ENCODE measurements around the gene MTFR1L.

Gene MTFR1L

DNA sequence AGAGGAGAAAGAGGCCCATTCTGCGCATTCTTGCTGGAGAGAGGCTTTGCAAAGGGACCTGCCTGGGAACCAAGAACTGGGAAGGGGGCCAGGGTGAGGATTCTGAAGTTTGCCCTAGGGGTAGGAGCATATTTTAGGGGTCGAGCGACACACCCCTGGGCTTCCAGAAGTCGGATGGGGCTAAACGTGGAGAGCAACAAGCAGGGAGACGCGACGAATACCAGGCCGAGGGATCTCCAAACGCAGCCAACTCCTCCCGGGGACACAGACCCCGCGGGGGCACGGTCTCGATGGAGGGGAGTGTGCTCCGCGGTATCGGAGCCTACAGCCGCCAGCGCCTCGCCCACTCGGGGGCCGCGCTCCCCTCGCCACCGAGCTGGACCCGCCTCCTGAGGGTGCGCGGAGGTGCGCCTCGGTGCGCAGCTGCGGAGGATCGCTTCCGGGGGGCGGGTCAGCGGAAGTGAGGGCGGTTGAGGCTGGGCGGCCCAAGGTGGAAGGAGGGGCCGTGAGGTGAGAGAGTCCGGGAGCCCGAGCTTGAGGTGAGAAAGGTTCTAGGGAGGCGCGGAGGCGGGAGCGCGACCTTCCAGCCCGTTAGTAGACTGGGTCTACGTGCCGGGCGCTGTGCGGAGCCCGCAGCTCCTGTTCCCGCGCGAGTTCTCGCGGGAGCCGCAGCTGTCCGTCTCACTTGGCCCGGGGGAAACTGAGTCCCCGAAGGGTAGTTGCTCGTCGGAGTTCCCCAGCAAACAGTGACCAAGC lies at the start of gene MTFR1L:
Gene MTFR1L, plus strand, starts transcription at position 464 of the 756 bp plus-strand sequence. CDS start 3,151 bp downstream, outside the sequence.
- peak; percentile 76 for DNase-seq (ENCODE audit: low read depth)

DNA sequence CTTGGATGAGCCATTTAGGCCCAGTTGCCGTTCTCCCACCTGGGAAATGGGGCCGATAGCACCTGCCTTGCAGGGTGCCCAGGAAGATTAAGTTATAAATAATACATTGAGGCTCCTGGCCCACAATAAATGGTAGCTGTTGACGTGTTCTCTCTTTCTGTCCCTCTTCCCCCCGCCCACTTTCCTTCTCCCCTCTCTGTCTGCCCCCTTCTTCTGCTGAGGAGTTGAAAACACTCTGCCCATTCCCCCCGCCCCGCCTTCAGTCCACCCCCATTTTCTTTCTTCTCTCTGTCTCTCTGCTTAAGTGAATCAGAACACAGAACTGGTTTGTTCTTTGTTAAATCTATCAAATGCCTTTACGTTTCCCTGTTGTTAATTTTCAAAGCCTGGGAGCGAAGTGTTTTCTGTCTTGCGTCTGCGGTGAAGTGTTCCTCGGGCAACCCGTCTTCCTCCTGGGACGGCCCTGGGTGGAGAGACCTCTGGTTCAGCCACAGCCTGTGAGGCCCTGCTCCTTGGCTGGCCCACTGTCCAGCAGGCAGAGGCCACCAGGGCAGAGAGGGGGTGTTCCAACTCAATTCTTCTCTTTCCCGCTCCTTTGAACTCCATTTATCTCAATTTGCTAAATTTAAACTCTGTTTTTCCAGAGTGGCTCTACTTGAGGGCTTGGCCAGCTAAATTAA lies 49.1 kb upstream of the MTFR1L start:
- no peak for DNase-seq (ENCODE audit: low read depth)

GRCh38 chr1:25771221-25772114 lies 48.3 kb upstream of the MTFR1L start:
- DNase-seq (ENCODE audit: low read depth), result no peak

DNA sequence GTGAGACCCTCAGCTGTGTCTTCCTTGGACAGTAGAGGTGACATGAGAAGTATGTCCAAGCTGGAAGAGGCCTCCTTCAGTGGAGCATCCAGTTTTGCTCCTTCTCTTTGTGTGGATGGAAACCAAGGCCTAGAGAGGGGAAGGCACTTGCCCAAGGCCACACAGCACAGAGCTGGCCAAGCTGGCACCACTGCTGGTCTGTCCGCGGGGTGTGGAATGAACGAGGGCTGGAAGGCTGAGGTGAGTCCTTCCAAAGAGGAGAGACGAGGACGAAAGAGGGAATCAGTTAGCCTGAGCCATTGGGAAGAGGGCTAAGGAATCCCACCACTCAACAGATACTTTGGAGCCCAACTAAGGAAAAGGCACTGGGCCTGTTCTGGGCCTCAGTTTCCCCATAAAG lies 47.6 kb upstream of the MTFR1L start:
- DNase-seq (ENCODE audit: low read depth), result no peak

DNA sequence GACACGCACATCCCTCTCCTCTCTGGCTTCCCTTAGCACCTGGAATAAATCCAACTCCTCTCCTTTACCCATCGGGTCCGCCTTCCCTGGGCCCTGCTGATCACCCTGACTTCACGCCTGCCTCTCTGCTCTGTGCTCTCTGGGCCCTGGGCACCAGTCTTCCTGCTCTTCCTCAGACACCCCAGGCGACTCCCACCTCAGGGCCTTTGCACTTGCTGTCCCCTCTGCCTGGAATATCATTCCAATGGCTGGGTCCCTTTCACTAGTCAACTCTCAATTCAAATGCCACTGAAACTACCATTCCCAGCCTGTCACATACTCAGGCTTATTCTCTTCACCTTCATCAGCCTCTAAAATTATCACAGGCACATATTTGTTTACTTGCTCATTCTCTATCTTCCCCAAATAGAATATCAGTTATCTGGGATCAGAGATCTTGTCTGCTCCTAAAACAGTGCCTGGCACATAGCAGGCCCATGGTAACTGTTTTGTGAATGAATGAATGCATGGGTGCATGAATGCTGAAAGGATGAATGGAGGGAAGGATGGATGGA lies 47.0 kb upstream of the MTFR1L start:
- DNase-seq (ENCODE audit: low read depth), result no peak

DNA sequence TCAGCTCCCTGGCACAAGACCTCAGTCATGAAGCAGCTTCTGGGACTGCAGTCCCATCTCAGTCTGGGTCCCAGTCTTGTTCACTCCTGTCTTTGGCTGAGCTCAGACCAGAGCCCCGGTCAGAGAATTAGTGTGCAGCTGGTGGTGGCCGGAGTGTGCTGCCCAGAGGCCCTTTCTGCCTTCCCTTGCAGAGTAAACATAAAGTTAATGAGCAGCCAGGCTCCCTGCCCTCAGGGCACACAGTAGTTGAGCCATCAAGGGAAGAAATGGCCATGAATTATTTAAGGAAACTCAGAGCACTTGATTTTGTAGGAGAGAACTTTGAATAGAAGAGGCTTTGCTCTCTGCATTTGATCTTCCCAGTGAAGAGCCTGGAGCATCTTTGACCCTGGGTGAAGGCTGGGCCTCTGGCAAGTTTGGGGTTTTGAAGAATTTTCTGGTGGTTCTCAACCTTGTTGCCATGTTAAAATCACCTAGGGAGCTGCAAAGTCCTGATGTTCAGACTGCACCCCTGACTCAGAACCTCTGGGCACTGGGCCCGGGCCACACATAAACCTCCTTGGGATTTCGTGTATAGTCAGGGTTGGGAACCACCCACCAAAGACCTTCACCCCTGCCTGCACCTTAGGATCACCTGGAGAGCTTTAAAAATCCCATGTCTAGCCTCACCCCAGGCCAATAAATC lies 46.2 kb upstream of the MTFR1L start:
- DNase-seq (ENCODE audit: low read depth), result no peak

DNA sequence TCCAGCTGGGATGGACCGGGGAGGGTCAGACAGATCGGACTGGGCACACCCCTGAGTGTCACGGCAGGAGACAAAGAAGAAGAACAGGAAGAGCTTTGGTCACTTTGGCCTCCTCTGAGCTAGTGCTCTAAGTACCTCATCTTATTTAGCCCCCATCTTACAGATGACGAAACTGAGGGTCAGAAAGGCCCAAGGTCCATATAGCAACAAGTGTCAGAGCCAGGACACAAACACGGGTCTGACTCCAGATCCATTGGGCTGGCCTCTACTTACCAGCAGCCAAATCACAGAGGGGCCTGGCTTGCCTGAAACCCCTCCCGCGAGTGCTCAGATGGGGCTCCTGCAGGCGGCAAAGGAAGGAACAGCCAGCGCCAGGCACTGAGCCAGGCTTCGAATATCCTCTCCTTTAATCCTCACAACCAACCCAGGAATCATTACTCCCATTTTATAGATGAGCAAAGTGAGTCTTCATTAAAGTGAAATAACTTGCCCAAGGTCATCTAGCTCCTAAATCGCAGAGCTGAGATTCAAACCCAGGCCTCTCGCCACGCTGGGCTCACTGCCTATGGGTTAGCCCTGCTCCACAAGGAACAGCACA lies 45.4 kb upstream of the MTFR1L start:
- DNase-seq (ENCODE audit: low read depth), result no peak

DNA sequence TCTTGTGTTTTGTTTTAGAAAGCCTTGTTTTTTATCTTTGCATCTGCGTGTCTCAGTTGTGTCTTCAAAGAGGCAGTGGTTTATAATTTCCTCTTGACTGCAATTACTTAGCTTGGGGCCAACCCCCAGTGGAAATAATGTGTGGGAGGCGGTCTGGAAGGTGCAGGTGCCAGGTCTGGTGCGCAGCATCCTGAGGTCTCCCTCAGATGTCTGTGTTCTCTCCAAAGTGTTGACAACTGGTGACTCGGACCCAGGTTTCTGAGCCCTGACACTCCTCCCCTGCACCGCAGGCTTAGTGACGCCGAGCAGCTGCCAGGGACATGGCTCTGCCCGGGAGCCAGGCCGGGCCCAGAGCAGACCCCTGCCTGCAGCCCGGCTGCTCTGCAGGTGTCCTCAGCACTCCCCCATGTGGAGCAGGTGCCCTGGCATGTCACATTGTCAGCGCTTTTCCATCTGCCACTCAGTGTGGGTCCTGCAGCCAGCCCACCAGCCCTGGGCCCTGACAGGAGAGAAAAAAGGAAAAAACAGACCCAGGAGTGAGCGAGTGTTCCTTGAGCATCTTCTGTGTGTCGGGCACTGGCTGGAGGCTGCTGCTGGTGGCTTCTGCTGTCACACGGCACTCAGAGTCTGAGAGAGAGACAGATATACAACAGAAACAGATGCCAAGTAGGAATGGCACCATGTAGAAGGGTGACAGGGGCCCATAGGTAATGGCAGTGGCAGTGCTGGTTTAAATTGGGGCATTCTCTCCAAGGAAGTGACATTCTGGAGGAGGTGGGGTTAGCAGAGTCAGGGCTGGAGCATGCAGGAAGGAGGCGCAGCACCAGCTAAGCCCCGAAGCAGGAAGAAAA lies 44.6 kb upstream of the MTFR1L start:
- peak; percentile 30 for DNase-seq (ENCODE audit: low read depth)

DNA sequence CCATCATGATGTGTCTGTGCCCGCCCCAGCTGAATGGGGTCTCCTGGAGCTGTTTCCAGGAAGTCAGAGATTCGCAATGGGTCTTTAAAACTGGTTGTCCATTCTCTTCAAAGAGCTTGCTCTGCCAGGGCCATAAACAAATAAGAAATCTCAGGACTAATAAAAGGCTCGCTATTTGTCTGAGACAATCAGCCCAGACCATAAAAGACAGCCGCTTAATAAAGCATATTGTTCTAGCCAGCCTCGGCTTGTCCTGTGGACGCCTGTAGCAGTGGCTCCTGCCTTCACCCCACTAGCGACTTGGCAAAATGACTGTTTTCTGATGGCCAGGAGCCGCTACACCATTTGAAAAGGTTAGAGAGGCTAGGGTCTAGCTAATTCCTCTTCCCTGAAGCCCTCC lies 40.4 kb upstream of the MTFR1L start:
- no peak for DNase-seq (ENCODE audit: low read depth)

- no peak for DNase-seq (ENCODE audit: low read depth)
Measured at GRCh38 chr1:25779894-25780293, 39.9 kb upstream of the MTFR1L start.

DNA sequence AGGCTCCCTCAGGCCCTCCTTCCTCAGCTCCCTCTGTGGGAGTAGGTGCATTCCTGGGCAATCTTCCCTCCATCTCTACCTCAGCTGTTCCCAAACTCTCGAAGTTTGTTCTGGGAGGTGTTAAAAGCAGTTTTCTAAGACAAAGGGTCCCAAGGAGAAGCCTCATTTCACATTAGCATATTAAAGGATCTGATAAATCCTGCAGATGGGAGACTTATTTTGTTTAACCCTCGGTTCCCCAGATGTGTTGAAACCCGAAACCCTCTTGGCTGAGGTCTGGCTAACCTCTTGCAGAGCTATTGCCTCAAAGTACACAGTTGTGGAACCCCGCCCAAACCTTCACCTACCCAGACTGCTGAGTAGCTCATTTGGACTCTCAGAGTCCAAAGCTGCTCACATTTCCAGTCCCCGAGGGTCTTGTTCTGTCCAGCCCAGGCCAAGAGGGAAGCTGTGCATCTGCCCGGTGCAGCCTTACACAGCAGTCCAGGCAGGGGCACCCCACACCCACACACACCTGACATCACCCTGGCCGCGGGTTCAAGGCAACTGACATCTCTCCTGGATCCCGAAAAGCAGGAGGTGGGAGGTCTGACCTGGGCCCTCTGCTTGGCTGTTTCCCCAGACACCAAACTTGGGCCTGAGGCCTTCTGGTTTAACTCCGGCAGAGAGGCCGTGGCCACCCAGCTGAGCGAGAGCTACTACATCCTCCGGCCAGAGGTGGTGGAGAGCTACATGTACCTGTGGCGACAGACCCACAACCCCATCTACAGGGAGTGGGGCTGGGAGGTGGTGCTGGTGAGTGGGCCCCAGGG lies 39.2 kb upstream of the MTFR1L start:
- DNase-seq (ENCODE audit: low read depth), result no peak

DNA sequence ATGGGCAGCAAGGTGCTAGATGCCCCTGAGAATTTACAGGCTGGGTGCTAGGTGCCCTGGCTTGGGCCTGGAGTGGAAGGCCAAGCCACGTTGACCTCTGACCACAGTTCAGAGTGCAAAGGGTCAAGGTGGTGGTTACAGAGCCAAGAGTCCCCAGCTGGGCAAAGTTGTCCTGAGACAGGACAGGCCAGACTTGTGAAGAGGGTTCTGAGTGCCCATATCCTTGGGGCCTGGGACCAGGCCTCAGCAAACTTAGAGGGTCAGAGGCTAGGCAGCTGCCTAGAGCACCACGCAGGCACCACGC lies 38.7 kb upstream of the MTFR1L start:
- no peak for DNase-seq (ENCODE audit: low read depth)

DNA sequence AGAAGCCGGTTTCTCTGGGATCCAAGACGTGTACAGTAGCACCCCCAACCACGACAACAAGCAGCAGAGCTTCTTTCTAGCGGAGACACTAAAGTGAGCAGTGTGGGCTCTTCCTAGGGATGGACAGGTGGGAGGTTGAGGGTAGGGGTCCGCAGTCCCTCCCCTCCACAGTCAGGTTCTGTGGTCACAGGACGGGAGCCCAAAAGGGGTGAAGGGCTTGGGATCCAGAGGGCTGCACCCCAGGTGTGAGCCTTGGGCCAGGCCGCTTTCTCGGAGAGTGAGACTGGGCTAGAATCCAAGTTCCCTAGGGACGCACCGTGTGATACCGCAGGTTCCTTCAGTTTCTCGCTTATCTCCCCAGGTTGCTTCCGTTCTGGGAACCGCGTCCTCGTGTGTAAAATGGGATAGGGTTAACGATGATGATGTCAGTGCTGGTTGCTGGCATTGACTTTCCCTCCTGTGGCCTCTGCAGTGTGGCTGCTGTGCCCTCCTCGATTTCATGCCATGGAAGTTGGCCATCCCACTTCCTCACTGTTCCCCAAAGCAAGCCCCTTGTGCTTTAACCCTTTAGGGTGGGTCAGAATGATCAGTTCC lies 37.0 kb upstream of the MTFR1L start:
- no peak for DNase-seq (ENCODE audit: low read depth)

DNA sequence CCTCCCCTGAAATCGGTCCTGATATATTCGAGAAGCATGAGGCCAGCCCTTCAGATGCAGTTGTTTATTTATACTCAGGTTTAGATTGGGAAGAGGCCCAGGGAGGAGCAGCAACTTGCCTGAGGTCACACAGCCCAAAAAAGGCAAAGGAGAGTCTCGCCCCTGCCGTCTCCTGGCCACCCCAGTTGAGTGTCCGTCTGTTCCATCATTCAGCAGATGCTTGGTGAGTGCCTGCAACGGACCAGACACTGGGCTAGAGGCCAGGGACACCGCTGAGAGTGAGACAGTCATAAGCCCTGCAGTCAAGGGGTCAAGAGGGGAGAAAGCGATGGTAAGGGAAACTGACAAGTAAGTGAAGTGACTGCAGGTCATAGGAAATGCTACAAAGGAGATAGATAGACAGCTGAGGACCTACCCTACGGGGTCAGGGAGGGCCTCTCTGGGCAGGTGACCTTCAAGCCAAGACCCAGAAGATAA lies 35.1 kb upstream of the MTFR1L start:
- no peak for DNase-seq (ENCODE audit: low read depth)

- no peak for DNase-seq (ENCODE audit: low read depth)
Measured at GRCh38 chr1:25785333-25786067, 34.3 kb upstream of the MTFR1L start.

DNA sequence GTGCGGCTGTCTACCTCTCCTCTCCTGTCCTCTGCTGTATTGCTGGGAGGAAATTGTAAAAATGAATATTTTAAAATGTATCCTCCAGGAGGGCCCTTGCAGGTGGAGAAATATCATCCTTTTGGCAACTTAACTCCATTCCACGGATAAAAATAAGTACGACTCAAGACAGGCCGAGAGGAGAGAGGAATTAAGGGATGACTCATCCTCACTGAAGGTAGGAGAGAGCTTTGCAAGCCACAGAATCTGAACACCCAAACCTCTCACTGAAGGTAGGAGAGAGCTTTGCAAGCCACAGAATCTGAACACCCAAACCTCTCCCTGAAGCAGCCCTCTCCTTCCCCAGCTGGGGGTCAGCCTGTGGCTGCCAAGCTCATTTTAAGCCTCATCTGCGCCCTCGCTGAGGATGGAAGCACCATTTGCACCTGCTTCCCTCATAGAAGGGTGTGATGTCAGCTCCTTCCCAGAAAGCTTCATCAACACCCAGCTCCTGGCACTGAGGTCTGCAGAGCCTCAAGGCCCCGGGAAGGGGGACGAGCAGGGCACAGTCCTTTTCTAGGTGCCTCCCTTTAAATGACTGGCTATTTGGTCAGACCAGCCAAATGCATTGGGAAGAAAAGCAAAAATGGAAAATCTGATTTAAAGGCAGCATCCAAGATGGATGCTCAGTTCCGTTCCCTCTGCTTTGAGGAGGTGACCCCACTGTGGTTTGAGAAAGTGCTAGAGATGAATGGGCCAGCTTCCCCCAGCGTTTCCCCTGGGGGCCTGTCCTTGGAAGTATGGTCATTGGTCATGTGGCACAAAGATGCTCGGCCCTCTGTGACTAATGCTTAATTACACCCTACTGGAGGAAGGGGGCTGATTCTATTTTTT lies 32.6 kb upstream of the MTFR1L start:
- DNase-seq (ENCODE audit: low read depth), result no peak

DNA sequence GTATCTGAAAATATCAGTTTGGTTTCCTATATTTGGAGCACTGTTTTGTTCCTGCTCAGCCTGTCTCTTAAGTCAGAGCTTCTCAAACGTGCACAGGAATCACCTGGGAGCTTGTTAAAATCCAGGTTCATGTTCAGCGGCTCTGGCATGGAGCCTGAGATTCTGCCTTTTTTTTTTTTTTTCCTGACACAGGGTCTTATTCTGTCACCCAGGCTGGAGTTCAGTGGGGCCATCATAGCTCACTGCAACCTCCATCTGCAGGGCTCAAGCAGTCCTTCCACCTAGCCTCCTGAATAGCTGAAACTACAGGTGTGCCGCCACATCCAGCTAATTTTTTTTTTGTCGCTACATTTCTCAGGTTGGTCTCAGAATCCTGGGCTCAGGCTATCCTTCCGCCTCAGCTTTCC lies 32.0 kb upstream of the MTFR1L start:
- no peak for DNase-seq (ENCODE audit: low read depth)

Data from stimulated activated CD8-positive, alpha-beta memory T cell treated with anti-CD3 and anti-CD28 coated beads, Interleukin-15, amount 100 ng/mL, for 24 hours (primary cell).